NCI-H82 treated with DMSO at 0.1 percent for 48 hours (cell line): Measurements from ENCODE around the gene GRN.
"Not testable (repeated sequence)": the region's sequence is repeated elsewhere in the genome, so short reads cannot be mapped to it uniquely, and the experiment has no call there.

Source experiments
- DNase-seq: peaks from one replicate; lab custom pipeline; 2025; ENCODE audit not compliant: unreplicated experiment; lab: John Stamatoyannopoulos, UW

GRN gene

DNA sequence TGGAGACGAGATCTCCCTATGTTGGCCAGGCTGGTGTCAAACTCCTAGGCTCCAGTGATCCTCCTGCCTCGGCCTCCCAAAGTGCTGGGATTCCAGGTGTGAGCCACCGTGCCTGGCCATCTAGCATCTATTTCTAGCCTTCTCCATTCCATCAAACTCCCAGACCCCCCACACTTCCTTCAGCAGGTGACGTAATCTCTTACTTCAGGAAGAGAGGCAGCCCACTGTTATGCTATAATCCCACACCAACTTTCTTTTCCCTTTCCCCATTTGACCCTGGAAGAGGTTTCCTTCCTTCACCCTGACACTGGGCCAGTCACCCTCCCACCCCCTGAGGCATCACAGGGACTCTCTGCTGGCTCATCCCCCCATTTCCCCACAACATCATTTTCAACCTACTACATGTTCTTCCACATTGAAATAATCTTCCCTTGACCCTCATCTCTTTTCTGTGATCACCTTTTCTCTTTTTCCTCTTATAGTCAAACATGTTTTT is 36.8 kb downstream of the GRN start:
- no peak for DNase-seq

GRCh38 chr17:44382917-44383316 is 37.8 kb downstream of the GRN start:
- DNase-seq = no peak

- DNase-seq = no peak
These were observed 38.3 kb downstream of the GRN start for GRCh38 chr17:44383363-44383762.

GRCh38 chr17:44383861-44384260 is 38.8 kb downstream of the GRN start:
- DNase-seq = no peak

DNA sequence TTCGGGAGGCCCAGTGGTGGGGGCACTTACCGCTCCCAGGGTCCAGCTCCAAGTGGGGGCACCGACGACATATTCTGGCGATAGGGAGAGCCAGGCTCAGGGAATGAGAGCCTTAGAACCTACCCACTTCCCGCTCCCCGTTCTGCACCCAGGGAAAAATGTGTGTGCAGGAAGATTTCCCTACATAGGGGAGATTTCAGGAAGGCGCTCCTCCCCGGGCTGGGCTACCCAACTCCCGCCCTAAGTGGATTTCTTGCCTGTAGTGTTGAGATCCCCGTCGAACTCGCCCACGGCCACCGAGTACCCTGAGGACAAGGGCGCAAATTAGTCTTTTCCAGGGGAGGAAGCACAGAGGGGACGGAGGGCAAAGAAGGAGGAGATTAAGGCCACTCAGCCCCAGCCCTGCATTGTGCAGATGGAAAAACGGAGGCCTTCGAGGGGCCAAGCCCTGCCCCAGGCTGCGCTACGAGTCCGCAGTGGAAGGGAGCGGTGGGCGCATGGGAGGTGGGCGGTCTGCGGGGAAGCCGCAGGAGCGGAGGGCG is 39.2 kb downstream of the GRN start:
- no peak for DNase-seq

DNA sequence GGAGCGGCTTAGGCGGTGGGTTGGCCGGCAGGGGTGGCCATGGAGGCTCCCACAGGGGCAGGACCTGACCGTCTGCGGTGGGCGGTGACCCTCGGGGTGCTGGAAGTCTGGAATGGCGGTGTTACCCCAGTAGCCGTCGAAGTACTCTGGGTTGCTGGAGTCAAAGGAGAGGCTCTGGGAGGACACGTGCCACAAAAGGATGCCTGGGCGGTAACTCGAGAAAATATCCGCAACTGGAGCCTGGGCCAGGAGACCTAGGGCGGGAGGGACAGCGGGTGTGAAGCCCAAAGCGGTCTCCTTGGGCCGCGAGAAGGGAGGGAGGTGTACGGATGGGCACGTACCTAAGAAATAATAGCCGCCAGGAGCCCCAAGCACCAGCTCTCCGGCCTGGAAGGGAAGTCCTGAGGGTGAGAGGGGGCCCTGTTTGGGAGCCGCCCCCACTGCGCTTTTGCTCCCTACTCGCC is 39.8 kb downstream of the GRN start:
- no peak for DNase-seq

DNA sequence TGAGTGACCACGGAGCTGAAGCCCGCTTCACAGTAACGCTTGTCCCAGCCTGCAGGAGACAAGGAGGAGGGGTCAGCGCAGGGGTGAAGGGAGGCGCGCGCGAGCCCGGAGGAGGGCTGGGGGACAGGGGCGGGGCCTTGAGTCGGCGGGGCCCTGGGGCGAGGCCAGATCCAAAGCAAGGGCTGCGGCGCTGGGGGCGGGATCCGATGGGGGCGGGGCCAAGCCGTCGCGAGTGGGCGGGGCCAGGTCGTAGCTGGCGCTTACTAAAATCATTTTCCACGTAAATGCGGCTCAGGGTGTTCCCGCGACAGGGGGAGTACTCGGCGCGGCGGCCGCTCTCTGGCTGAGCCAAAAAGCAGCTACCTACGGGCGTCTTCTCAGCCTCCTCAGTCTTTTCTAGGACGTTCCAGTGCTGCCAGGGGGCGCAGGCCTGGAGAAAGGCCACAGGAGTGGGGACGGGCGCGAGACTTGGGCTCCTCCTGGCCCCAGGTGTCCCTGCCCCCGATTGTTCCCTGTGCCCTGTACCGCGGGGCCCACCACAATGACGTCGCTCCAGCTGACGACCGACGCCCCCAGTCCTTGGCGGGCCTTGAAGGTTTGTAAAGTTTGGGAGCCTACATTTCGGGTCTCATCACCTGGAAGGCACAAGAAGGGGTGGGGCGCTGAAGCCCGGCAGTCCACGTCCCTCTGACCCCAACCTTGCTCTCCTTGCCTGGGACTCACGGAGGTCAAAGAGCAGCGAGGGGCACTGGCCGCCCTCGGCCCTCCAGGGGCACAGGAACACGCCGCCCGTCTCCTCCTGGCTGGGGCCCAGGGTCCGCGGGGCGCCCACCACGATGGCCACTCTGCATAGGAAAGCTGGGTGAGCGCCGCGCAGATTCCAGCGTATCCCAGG is 40.4 kb downstream of the GRN start:
- peak; percentile 89 for DNase-seq

GRCh38 chr17:44386182-44386525 is 41.1 kb downstream of the GRN start:
- no peak for DNase-seq

GRCh38 chr17:44387804-44388203 is 42.7 kb downstream of the GRN start:
- DNase-seq = no peak

- DNase-seq = no peak
These were observed 44.2 kb downstream of the GRN start, which contains the start of gene ITGA2B for GRCh38 chr17:44389281-44389680. Gene ITGA2B, minus strand, starts transcription at chr17:44389649. Its CDS starts 176 bp downstream, at chr17:44389473.

DNA sequence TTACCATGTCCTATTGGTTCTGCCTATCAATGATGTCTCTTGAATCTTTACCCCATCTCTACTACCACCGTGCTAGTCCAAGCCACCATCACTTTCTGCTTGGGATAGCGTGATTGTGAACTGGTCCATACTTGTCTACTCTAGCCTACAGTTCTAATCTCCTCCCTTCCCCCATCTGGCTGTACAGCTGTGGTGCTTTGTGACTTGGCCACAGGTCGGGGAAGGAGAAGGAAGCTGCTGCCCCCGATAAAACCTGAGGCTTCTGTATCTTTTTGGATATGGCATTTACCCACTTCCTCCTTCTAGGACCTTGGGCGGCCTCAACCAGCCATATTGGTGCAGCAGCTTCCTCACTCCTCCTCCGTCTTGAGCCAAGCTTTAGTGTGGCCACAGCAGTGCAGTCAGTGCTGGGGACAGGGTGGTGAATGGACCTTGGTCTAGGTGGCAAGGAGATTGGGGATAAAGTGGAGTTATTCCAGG is 44.7 kb downstream of the GRN start:
- DNase-seq = no peak

DNA sequence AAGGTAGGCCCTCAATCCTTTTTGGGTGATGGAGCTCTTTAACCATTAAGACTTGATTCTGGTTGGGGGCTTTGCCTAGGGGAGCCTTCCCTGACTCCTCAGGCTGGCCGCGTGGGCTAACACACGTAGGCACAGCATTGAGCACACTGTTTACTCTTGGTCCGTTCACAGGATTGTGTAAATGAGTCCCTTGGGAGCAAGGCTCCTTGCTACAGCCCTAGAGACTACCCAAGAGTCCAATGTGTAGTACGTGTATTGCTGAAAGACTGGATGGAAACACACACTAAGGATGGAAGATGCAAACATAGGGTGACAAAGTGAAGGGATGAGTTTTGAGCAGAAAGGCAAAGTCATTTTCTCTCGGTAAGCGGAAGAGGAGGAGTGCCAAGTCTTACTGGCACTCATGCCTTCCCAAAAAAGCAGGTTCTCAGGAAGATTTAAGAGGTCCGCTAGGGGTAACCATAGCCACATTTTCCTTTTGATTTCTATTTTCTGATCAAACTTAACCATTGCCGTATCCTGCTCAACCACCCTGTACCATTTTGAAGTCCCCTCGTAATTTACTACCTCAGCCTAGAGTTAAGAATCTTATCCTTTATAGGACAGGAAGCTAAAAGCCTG is 45.3 kb downstream of the GRN start:
- no peak for DNase-seq

GRCh38 chr17:44394112-44394511 is 49.0 kb downstream of the GRN start:
- not testable (repeated sequence) for DNase-seq

DNA sequence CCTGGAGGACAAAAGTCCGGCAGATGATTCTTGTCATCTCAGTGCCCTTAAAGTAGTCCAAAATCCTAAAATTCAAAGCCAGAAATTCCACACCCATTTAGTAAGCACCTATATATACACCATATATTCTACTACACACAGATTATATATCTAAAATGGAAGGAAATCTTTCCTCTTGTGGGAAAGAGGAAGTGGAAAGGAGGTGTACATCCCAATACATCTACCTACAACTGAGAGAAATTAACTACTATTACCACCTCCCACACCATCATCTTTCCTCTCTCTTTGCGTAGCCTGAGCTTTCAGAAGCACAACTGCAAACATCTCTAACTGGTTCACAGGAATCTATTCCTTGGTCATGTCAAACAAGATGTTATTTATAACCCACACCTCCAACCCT is 49.7 kb downstream of the GRN start:
- no peak for DNase-seq

- no peak for DNase-seq
These were observed 51.8 kb downstream of the GRN start for GRCh38 chr17:44396946-44397345.

GRCh38 chr17:44397479-44398440 is 52.7 kb downstream of the GRN start:
- no peak for DNase-seq

DNA sequence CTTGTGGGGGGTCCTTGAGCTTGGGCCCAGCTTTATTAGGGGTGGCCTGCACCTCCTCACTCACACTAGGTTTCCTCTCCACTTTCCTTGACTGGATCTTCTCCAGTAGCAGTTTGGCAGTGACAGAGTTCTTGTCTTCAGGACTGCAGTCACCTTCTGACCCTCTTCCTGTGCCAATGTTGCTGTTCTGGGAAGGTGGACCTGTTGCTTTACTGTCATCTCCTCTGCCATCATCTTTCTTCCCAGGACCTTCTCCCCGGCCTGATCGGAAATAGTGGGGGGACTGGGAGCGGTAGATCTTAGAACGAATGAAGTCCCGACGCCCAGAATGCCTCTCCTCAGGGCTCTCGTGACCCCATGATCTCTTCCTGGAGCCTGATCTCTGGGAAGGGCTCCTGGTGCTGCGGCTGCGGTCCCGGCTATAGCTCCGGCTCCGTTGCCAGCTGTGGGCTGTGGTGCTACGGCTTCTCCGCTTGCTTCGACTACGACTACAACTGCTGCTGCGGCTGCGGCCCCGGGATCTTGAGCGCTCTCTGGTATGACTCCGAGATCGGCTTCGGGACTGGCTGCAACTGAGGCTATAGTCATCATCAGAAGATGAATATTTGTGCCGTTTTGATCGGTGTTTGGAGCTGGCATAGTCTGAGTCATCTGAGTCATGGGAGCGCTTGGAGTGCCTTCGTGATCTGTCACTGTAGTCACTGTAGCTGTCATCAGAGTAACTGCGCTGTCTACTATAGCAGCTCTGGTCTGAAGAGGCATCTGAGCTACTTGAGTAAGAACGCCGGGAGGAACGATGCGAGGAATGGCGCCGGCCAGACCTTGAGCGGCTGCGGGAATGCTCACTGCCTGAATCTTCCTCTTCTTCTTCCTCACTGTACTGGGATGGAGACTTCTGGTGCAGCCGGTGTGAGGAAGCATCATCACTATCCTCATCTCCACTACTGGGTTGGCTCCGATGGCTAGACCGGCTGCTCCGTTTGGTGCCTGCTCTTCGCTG is 53.9 kb downstream of the GRN start:
- DNase-seq = no peak

- DNase-seq = no peak
These were observed 55.2 kb downstream of the GRN start for GRCh38 chr17:44400226-44400847.
